ACC112 (cell line): ENCODE results near the gene LSM3.

ENCODE experiments used
- H2AFZ ChIP-seq: fragments of 200-600 bp; sonication (generic); one replicate; pipeline ENCODE4 v1.6.0; 2017; ENCODE audit warnings: antibody characterized with exemption, low read length; ENCODE audit not compliant: unreplicated experiment
- H3K27ac ChIP-seq: fragments of 200-600 bp; sonication (generic); 2 replicates; pipeline ENCODE4 v1.5.1; 2014; ENCODE audit warnings: low read depth, mild to moderate bottlenecking, antibody characterized with exemption, low read length, moderate library complexity
- H3K27me3 ChIP-seq: fragments of 200-600 bp; sonication (generic); 2 replicates; pipeline ENCODE4 v1.6.1; 2014; ENCODE audit warnings: mild to moderate bottlenecking, antibody characterized with exemption, low read length, moderate library complexity, mixed read lengths; ENCODE audit not compliant: insufficient read depth
- H3K36me3 ChIP-seq: fragments of 200-600 bp; sonication (generic); 2 replicates; pipeline ENCODE4 v1.6.1; 2016; ENCODE audit warnings: mild to moderate bottlenecking, antibody characterized with exemption, low read length, moderate library complexity, mixed read lengths; ENCODE audit not compliant: insufficient read depth
- H3K4me1 ChIP-seq: fragments of 200-600 bp; sonication (generic); one replicate; pipeline ENCODE4 v1.6.1; 2016; ENCODE audit warnings: low read length, mixed read lengths; ENCODE audit not compliant: insufficient read depth, unreplicated experiment, control insufficient read depth
- H3K4me3 ChIP-seq: fragments of 200-600 bp; sonication (generic); 2 replicates; pipeline ENCODE4 v1.5.1; 2014; ENCODE audit warnings: mild to moderate bottlenecking, low read depth, low read length
- H3K79me2 ChIP-seq: fragments of 200-600 bp; sonication (generic); one replicate; pipeline ENCODE4 v1.6.0; 2016; ENCODE audit warnings: low read length; ENCODE audit not compliant: control insufficient read depth, unreplicated experiment, insufficient read depth

Gene LSM3

DNA sequence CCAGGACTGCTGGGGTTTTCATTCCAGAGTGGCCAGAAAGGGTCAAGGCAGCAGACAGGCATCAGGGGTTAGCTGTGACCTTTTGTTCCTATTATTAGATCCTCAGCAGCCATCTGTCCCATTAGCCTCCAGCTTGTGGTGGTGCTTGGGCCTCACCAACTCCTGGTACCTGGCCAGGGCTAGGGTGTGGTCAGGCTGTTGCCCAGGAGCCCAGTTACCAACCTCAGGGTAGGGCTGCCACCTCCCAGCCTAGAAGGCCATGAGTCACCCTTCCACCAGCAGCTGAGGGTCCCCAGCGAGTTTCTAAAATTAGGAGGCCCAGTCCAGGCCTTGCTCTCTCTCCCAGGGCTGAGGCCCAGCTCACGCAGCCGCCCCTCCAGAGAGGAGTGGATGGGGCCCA is 41.6 kb upstream of the LSM3 start:
- peaks cover 7% of the 10 kb centered on the region; the same call in 1 of the 2 replicates for H3K36me3 ChIP-seq
- no peaks in the 10 kb centered on the region for H3K27me3 ChIP-seq
- H3K4me1 ChIP-seq = peaks cover 19% of the 10 kb centered on the region
- no peaks in the 10 kb centered on the region for H3K79me2 ChIP-seq
- H3K27ac ChIP-seq = no peak overlapping the region
- H2AFZ ChIP-seq = no peak overlapping the region
- H3K4me3 ChIP-seq = no peak overlapping the region

GRCh38 chr3:14137445-14137844 is 41.2 kb upstream of the LSM3 start:
- no peak overlapping the region for H3K4me3 ChIP-seq
- H2AFZ ChIP-seq = no peak overlapping the region
- no peaks in the 10 kb centered on the region for H3K79me2 ChIP-seq
- H3K27me3 ChIP-seq = no peaks in the 10 kb centered on the region
- peaks cover 23% of the 10 kb centered on the region for H3K4me1 ChIP-seq
- H3K27ac ChIP-seq = no peak overlapping the region
- peaks cover 7% of the 10 kb centered on the region; the same call in 1 of the 2 replicates for H3K36me3 ChIP-seq

GRCh38 chr3:14138109-14138877 is 40.3 kb upstream of the LSM3 start:
- Histone ChIP-seq H3K79me2 (no peaks in the 10 kb centered on the region), H3K36me3 (peaks cover 7% of the 10 kb centered on the region; the same call in 1 of the 2 replicates), H3K27me3 (no peaks in the 10 kb centered on the region), H3K4me1 (peaks cover 32% of the 10 kb centered on the region), H3K4me3 (no peak overlapping the region), H3K27ac (no peak overlapping the region), H2AFZ (no peak overlapping the region)

DNA sequence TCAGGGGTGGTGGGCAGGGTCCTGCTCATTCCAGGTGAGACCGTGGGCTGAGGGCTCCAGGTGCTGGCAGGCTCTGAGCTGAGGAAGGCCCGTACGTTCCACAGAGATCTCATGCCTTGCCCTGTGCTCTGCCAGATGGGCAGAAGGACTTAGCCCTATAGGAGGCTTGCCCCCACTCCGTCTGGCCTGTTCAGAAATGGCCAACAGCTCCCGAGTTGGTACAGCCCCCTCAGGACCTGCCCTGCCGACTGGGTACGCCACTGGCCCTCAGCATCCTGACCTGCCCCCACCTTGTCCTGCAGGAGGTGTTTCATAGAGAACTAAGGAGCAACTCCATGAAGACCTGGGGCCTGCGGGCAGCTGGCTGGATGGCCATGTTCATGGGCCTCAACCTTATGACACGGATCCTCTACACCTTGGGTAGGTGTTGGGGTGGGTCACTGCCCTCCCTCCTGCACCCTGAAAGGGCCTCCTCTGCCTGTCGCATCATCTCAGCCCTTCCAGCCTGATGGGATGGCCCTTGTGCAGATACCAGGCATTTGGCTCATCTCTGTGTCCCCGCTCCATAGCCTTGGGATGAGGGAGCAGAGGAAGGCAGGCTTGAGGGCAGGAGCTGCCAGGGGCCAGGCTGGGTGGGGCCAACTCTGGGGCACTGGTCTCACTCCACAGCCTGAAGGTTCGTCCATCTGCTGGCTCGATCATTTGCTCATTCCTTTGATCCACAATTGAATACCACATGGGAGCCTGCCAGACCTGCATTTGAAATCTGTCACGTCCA is 39.5 kb upstream of the LSM3 start:
- Histone ChIP-seq H3K79me2 (no peaks in the 10 kb centered on the region), H2AFZ (no peak overlapping the region), H3K27me3 (no peaks in the 10 kb centered on the region), H3K4me3 (no peak overlapping the region), H3K36me3 (peaks cover 7% of the 10 kb centered on the region; the same call in 1 of the 2 replicates), H3K27ac (no peak overlapping the region), H3K4me1 (peaks cover 34% of the 10 kb centered on the region)

DNA sequence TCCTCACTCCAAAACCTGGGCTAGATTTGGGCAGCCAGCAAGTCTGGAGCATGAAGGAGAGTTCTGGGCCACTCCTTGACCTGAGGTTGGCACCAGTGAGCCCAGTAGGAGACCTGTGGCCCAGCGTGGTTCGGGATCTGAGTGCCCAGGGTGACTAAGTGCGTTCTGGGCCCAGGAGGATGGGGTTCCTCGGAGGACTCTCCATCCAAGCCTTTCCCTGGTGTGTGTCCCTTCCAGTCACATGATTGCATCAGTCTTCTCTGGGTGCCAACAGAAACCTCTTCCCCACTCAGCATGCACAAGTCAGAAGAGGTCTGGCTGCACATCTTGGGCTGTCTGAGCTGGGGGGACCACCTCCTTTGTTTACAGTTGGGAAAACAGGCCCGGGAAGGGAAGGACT is 38.8 kb upstream of the LSM3 start:
- Histone ChIP-seq H3K4me1 (peaks cover 39% of the 10 kb centered on the region), H3K36me3 (peaks cover 7% of the 10 kb centered on the region; the same call in 1 of the 2 replicates), H3K79me2 (no peaks in the 10 kb centered on the region), H3K27me3 (no peaks in the 10 kb centered on the region), H2AFZ (no peak overlapping the region), H3K27ac (no peak overlapping the region), H3K4me3 (no peak overlapping the region)

GRCh38 chr3:14140668-14141067 is 37.9 kb upstream of the LSM3 start:
- H3K36me3 ChIP-seq = peaks cover 7% of the 10 kb centered on the region; the same call in 1 of the 2 replicates
- no peaks in the 10 kb centered on the region for H3K79me2 ChIP-seq
- H3K27me3 ChIP-seq = no peaks in the 10 kb centered on the region
- H3K4me3 ChIP-seq = no peak overlapping the region
- H2AFZ ChIP-seq = no peak overlapping the region
- H3K27ac ChIP-seq = no peak overlapping the region
- peaks cover 48% of the 10 kb centered on the region for H3K4me1 ChIP-seq

- Histone ChIP-seq H3K36me3 (peaks cover 10% of the 10 kb centered on the region; the same call in 1 of the 2 replicates), H3K27me3 (no peaks in the 10 kb centered on the region), H2AFZ (no peak overlapping the region), H3K4me1 (peaks cover 53% of the 10 kb centered on the region), H3K27ac (no peak overlapping the region), H3K79me2 (no peaks in the 10 kb centered on the region), H3K4me3 (no peak overlapping the region)
Measured at GRCh38 chr3:14141144-14141543, 37.5 kb upstream of the LSM3 start.

DNA sequence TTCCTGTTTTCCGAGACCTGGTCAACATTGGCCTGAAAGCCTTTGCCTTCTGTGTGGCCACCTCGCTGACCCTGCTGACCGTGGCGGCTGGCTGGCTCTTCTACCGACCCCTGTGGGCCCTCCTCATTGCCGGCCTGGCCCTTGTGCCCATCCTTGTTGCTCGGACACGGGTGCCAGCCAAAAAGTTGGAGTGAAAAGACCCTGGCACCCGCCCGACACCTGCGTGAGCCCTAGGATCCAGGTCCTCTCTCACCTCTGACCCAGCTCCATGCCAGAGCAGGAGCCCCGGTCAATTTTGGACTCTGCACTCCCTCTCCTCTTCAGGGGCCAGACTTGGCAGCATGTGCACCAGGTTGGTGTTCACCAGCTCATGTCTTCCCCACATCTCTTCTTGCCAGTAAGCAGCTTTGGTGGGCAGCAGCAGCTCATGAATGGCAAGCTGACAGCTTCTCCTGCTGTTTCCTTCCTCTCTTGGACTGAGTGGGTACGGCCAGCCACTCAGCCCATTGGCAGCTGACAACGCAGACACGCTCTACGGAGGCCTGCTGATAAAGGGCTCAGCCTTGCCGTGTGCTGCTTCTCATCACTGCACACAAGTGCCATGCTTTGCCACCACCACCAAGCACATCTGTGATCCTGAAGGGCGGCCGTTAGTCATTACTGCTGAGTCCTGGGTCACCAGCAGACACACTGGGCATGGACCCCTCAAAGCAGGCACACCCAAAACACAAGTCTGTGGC is 36.8 kb upstream of the LSM3 start:
- H3K4me1 ChIP-seq = peaks cover 48% of the 10 kb centered on the region
- peak overlapping the region; percentile 100 for H3K27ac ChIP-seq
- H3K27me3 ChIP-seq = no peaks in the 10 kb centered on the region
- no peak overlapping the region for H3K4me3 ChIP-seq
- H3K79me2 ChIP-seq = no peaks in the 10 kb centered on the region
- H3K36me3 ChIP-seq = peaks cover 11% of the 10 kb centered on the region; the same call in 1 of the 2 replicates
- no peak overlapping the region for H2AFZ ChIP-seq

GRCh38 chr3:14142567-14143270 is 35.9 kb upstream of the LSM3 start:
- peak overlapping the region; percentile 47 for H3K4me3 ChIP-seq
- peaks cover 11% of the 10 kb centered on the region; the same call in 1 of the 2 replicates for H3K36me3 ChIP-seq
- H3K4me1 ChIP-seq = peaks cover 43% of the 10 kb centered on the region
- H3K79me2 ChIP-seq = no peaks in the 10 kb centered on the region
- no peaks in the 10 kb centered on the region for H3K27me3 ChIP-seq
- peak overlapping the region; percentile 17 for H2AFZ ChIP-seq
- H3K27ac ChIP-seq = peak overlapping the region; percentile 100
